Transverse colon (tissue), 4 donors: ENCODE data around the gene PTPRG.

Source experiments
- POLR2AphosphoS5 ChIP-seq, 3 donors: sonication (generic); formaldehyde crosslinking; IDR thresholded peaks; one replicate each; pipeline ENCODE4 v1.6.1; 2016; ENCODE audit warnings: antibody characterized with exemption in 3 of 3
- TF ChIP-seq, protein P1 (sequence below), 5 experiments: fragments of 200-600 bp in 3 of 5; fragments of 450-650 bp in 2 of 5; sonication (generic) in 3 of 5; IDR thresholded peaks; 1 replicate in 2 of 5; 2 replicates in 3 of 5; pipeline ENCODE4 v1.5.1; 2016 to 2017; ENCODE audit warnings: antibody characterized with exemption in 5 of 5, inconsistent platforms in 3 of 5, mild to moderate bottlenecking in 2 of 5, moderate library complexity in 1 of 5

DNA sequence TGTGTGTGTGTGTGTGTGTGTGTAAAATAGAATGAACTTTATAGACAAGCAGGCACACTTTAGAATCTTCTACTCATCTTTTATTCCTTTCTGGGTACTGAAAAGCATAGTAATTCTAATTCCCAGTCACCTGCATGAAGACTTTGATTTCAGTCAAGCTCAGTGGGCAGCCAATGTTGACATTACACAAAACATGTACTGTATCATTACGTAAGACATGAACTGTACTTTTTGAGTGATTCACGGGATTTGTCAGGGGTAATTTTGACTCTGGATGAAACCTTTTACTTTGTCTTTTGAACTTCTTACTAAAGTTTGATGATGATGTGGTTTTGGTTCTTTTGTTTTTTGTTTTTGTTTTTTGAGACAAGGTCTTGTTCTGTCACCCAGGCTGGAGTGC, 38.8 kb downstream of the PTPRG start:
- no peak for TF ChIP-seq POLR2AphosphoS5 (IDR thresholded peaks at IDR 0.05)
- TF ChIP-seq, protein P1, sequence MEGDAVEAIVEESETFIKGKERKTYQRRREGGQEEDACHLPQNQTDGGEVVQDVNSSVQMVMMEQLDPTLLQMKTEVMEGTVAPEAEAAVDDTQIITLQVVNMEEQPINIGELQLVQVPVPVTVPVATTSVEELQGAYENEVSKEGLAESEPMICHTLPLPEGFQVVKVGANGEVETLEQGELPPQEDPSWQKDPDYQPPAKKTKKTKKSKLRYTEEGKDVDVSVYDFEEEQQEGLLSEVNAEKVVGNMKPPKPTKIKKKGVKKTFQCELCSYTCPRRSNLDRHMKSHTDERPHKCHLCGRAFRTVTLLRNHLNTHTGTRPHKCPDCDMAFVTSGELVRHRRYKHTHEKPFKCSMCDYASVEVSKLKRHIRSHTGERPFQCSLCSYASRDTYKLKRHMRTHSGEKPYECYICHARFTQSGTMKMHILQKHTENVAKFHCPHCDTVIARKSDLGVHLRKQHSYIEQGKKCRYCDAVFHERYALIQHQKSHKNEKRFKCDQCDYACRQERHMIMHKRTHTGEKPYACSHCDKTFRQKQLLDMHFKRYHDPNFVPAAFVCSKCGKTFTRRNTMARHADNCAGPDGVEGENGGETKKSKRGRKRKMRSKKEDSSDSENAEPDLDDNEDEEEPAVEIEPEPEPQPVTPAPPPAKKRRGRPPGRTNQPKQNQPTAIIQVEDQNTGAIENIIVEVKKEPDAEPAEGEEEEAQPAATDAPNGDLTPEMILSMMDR (IDR thresholded peaks at IDR 0.05), result no peak
